MV-4-11 (cell line): ENCODE measurements around the gene SGCE.
"Not testable (repeated sequence)": the region's sequence is repeated elsewhere in the genome, so short reads cannot be mapped to it uniquely, and the experiment has no call there.

Source experiments
- DNase-seq: peaks from one replicate; lab custom pipeline; 2025; lab: John Stamatoyannopoulos, UW

Gene SGCE

GRCh38 chr7:94655848-94656657 lies at the start of gene SGCE:
TSS of gene SGCE (minus strand) at chr7:94656133. CDS start at chr7:94656098, 35 bp downstream.
- DNase-seq: no peak

- not testable (repeated sequence) for DNase-seq
Measured at GRCh38 chr7:94705155-94706021, 49.5 kb upstream of the SGCE start.

- no peak for DNase-seq
Measured at GRCh38 chr7:94701555-94701973, 45.6 kb upstream of the SGCE start.

- DNase-seq: no peak
Measured at GRCh38 chr7:94700926-94701554, 45.1 kb upstream of the SGCE start.

GRCh38 chr7:94698275-94698674 lies 42.3 kb upstream of the SGCE start:
- DNase-seq: peak; percentile 14

GRCh38 chr7:94697035-94697974 lies 41.4 kb upstream of the SGCE start:
- peak; percentile 81 for DNase-seq

GRCh38 chr7:94687810-94688209 lies 31.9 kb upstream of the SGCE start:
- no peak for DNase-seq

GRCh38 chr7:94687076-94687475 lies 31.1 kb upstream of the SGCE start:
- no peak for DNase-seq

- DNase-seq: no peak
Measured at GRCh38 chr7:94683066-94683465, 27.1 kb upstream of the SGCE start.

GRCh38 chr7:94679358-94679757 lies 23.4 kb upstream of the SGCE start:
- DNase-seq: no peak

- no peak for DNase-seq
Measured at GRCh38 chr7:94676431-94676830, 20.5 kb upstream of the SGCE start.

- DNase-seq: no peak
Measured at GRCh38 chr7:94675356-94675755, 19.4 kb upstream of the SGCE start.

- DNase-seq: no peak
Measured at GRCh38 chr7:94671444-94672235, 15.7 kb upstream of the SGCE start.

- no peak for DNase-seq
Measured at GRCh38 chr7:94669773-94670495, 14.0 kb upstream of the SGCE start.

GRCh38 chr7:94666879-94667587 lies 11.1 kb upstream of the SGCE start:
- no peak for DNase-seq

GRCh38 chr7:94665426-94665825 lies 9.5 kb upstream of the SGCE start:
- DNase-seq: no peak

GRCh38 chr7:94664023-94664422 lies 8.1 kb upstream of the SGCE start:
- DNase-seq: no peak

- no peak for DNase-seq
Measured at GRCh38 chr7:94662548-94662947, 6.6 kb upstream of the SGCE start.

- DNase-seq: no peak
Measured at GRCh38 chr7:94660006-94660405, 4.1 kb upstream of the SGCE start.
